ENCODE data around the gene YKT6.

- no peak for TF ChIP-seq REST (IDR thresholded peaks at IDR 0.05; ENCODE audit: insufficient read depth in 1 of 2, low read depth in 2 of 2, low read length in 2 of 2)
- TF ChIP-seq SIN3A (IDR thresholded peaks at IDR 0.05; ENCODE audit: borderline replicate concordance, insufficient read depth, low read length), result no peak
These were observed 16.4 kb upstream of the YKT6 start for GRCh38 chr7:44184206-44184872.

Data from PFSK-1 (cell line).